Activated CD8-positive, alpha-beta T cell treated with anti-CD3 and anti-CD28 coated beads for 36 hours (primary cell): ENCODE data around the gene XPNPEP2. TPM values are rescaled to one million over a fixed set of nuclear protein-coding genes. Genes with fewer than 3 reads are reported as not detected.

Source experiments
- ATAC-seq: fragments of 200-7000 bp; cut with Tn5 transposase; one replicate; pipeline ENCODE4 v1.10.0; 2021; ENCODE audit warnings: mild to moderate bottlenecking, moderate library complexity
- CTCF ChIA-PET: fragments of 350-600 bp; sonication (Branson Sonifier 250); formaldehyde crosslinking; loops from one replicate; lab custom pipeline; 2021; ENCODE audit warnings: antibody characterized with exemption; lab: Charles Lee
- POLR2A ChIA-PET: fragments of 350-600 bp; sonication (Branson Sonifier 250); formaldehyde crosslinking; loops from one replicate; lab custom pipeline; 2021; ENCODE audit warnings: antibody characterized with exemption; lab: Charles Lee
- DNase-seq: peaks from one replicate; pipeline ENCODE4 v3.0.0-alpha.2; 2020
- H3K27ac Mint-ChIP-seq: one replicate; pipeline ENCODE4 v1.8.0; 2021; ENCODE audit warnings: mild to moderate bottlenecking, mixed read lengths
- H3K27me3 Mint-ChIP-seq: one replicate; pipeline ENCODE4 v1.8.0; 2021; ENCODE audit warnings: mixed read lengths
- H3K36me3 Mint-ChIP-seq: one replicate; pipeline ENCODE4 v1.8.0; 2021; ENCODE audit warnings: low read depth, mixed read lengths
- H3K4me1 Mint-ChIP-seq: one replicate; pipeline ENCODE4 v1.8.0; 2021; ENCODE audit warnings: low read depth, mixed read lengths
- H3K4me3 Mint-ChIP-seq: one replicate; pipeline ENCODE4 v1.8.0; 2021; ENCODE audit warnings: mild to moderate bottlenecking, moderate library complexity, mixed read lengths
- H3K9me3 Mint-ChIP-seq: one replicate; pipeline ENCODE4 v1.8.0; 2021; ENCODE audit warnings: mixed read lengths
- CTCF ChIP-seq: fragments of 200-600 bp; IDR thresholded peaks from one replicate; pipeline ENCODE4 v1.8.0; 2022; ENCODE audit warnings: antibody characterized with exemption, mild to moderate bottlenecking
- intact Hi-C: fragments of 100-400 bp; cut with micrococcal nuclease; formaldehyde crosslinking; loops from one replicate; pipeline ENCODE4 v1.10.0; 2022
- total RNA-seq, 2 experiments: library from RNA; stranded (reverse); gene quantifications; one replicate each; pipeline ENCODE4 v1.2.3, GENCODE V29; 2021

Gene XPNPEP2
- total RNA-seq, 2 experiments from 2014 or later = 0.16 to 0.38 TPM

DNA sequence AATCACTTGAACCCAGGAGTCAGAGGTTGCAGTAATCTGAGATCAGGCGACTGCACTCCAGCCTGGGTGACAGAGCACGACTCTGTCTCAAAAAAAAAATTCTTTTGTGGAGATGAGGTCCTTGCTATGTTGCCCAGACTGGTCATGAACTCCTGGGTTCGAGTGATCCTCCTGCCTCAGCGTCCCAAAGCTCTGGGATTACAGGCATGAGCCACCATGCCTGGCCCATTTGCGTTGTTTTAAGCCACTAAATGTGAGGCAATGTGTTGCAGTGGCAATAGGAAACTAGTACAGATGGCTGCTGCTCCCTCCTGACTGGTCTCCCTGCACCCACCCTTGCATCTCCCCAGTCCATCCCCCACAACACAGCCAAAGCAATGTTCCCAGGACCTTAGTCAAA lies 44.0 kb upstream of the XPNPEP2 start:
- CTCF ChIA-PET = interaction anchor here (1.2 kb wide), 1 partner anchor 128 kb away, joined by 3 read pairs; no protein-coding TSS in a partner anchor
- no peak for DNase-seq

GRCh38 chrX:129695535-129695934 lies 43.2 kb upstream of the XPNPEP2 start:
- Mint-ChIP-seq H3K9me3 (no peaks in the 10 kb centered on the region), H3K36me3 (no peaks in the 10 kb centered on the region)

More for the DNA sequence above, 44.0 kb upstream of the XPNPEP2 start:
- no peak for TF ChIP-seq CTCF
- Mint-ChIP-seq H3K4me3 (no peak overlapping the region), H3K4me1 (no peaks in the 10 kb centered on the region), H3K27me3 (no peaks in the 10 kb centered on the region), H3K36me3 (no peaks in the 10 kb centered on the region), H3K27ac (no peak overlapping the region), H3K9me3 (no peaks in the 10 kb centered on the region)
- intact Hi-C loops = no loop called here
- POLR2A ChIA-PET = no interaction called here
- ATAC-seq = no peak

GRCh38 chrX:129695937-129696336 lies 42.8 kb upstream of the XPNPEP2 start:
- POLR2A ChIA-PET = no interaction called here
- CTCF ChIA-PET = interaction anchor here (1.2 kb wide), 1 partner anchor 126 kb away, joined by 3 read pairs; no protein-coding TSS in a partner anchor
- ATAC-seq (no peak), DNase-seq (no peak)
- Mint-ChIP-seq H3K4me1 (no peaks in the 10 kb centered on the region), H3K27ac (no peak overlapping the region), H3K9me3 (no peaks in the 10 kb centered on the region), H3K36me3 (no peaks in the 10 kb centered on the region), H3K27me3 (no peaks in the 10 kb centered on the region), H3K4me3 (no peak overlapping the region)
- no peak for TF ChIP-seq CTCF
- intact Hi-C loops = no loop called here

More at GRCh38 chrX:129695535-129695934, 43.2 kb upstream of the XPNPEP2 start:
- TF ChIP-seq CTCF = no peak
- DNase-seq (no peak), ATAC-seq (no peak)
- no peaks in the 10 kb centered on the region for H3K27me3 Mint-ChIP-seq
- intact Hi-C loops = no loop called here
- H3K4me1 Mint-ChIP-seq = no peaks in the 10 kb centered on the region
- H3K4me3 Mint-ChIP-seq = no peak overlapping the region
- H3K27ac Mint-ChIP-seq = no peak overlapping the region
- ChIA-PET CTCF (interaction anchor here (1.2 kb wide), 1 partner anchor 127 kb away, joined by 3 read pairs; no protein-coding TSS in a partner anchor), POLR2A (no interaction called here)

GRCh38 chrX:129696463-129697155 lies 42.2 kb upstream of the XPNPEP2 start:
- ATAC-seq (no peak), DNase-seq (no peak)
- Mint-ChIP-seq H3K4me1 (no peaks in the 10 kb centered on the region), H3K27ac (no peak overlapping the region), H3K4me3 (no peak overlapping the region), H3K27me3 (no peaks in the 10 kb centered on the region), H3K36me3 (no peaks in the 10 kb centered on the region), H3K9me3 (no peaks in the 10 kb centered on the region)
- POLR2A ChIA-PET = no interaction called here
- intact Hi-C loops = no loop called here
- CTCF ChIA-PET = interaction anchor here (1.0 kb wide), 1 partner anchor 59 kb away, joined by 3 read pairs; no protein-coding TSS in a partner anchor
- TF ChIP-seq CTCF = no peak

DNA sequence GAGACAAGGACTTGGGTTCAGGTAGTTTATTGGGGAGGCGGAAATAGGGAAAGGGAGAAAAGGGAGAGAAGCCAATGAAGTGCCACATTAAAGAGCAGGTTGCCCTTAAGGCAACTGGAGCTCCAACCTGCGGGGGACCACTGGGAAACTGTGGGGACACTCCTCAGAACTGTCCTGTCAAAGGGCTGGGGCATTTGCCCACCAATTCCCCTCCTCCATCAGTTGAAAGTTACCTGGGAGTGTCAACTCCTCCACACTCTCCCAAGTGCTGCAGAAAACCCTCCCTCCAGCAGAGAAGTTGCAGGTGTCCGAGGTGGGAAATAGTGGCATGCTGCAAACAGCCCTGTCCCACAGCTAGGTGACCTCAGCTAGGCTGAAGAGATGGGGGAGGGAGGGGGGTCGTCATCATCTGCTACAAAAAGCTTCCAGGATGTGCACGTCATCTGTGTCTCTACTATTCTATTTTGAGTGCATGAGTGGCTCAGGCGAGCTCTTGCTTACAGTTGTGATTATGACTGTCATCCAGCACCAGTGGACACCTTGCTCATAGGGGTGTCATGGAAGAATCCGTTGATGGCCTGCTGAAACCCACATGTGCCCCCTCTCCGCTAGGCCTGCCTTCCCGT lies 41.5 kb upstream of the XPNPEP2 start:
- no peak for DNase-seq
- intact Hi-C loops = no loop called here
- H3K4me3 Mint-ChIP-seq = no peak overlapping the region
- H3K4me1 Mint-ChIP-seq = no peaks in the 10 kb centered on the region
- no peaks in the 10 kb centered on the region for H3K27me3 Mint-ChIP-seq
- POLR2A ChIA-PET = no interaction called here
- TF ChIP-seq CTCF = no peak
- H3K27ac Mint-ChIP-seq = no peak overlapping the region
- CTCF ChIA-PET = interaction anchor here (1.0 kb wide), 1 partner anchor 60 kb away, joined by 3 read pairs; no protein-coding TSS in a partner anchor
- no peak for ATAC-seq
- H3K36me3 Mint-ChIP-seq = no peaks in the 10 kb centered on the region
- no peaks in the 10 kb centered on the region for H3K9me3 Mint-ChIP-seq
